ENCODE data around the gene OAF.

OAF gene

GRCh38 chr11:120196826-120197225 is 14.0 kb upstream of the OAF start:
- ChIA-PET CTCF (interaction anchor here (0.7 to 1.4 kb wide), 3 partner anchors 15 to 26 kb away, joined by 3 to 4 read pairs (median 3); no protein-coding TSS in a partner anchor), POLR2A (no interaction called here)
- no peak for TF ChIP-seq CTCF (IDR thresholded peaks at IDR 0.05; ENCODE audit: control extremely low read depth, extremely low read depth, low read depth, missing control alignments)
- no peak for DNase-seq (ENCODE audit: extremely low spot score)

GRCh38 chr11:120197251-120197891 is 13.5 kb upstream of the OAF start:
- POLR2A ChIA-PET, result no interaction called here
- no peak for DNase-seq (ENCODE audit: extremely low spot score)
- no peak for TF ChIP-seq CTCF (IDR thresholded peaks at IDR 0.05; ENCODE audit: control extremely low read depth, extremely low read depth, low read depth, missing control alignments)
- CTCF ChIA-PET, result interaction anchor here (0.7 to 1.4 kb wide), 3 partner anchors 15 to 27 kb away, joined by 3 to 4 read pairs (median 3); no protein-coding TSS in a partner anchor

GRCh38 chr11:120197977-120198376 is 12.9 kb upstream of the OAF start:
- ChIA-PET CTCF (no interaction called here), POLR2A (no interaction called here)
- TF ChIP-seq CTCF (IDR thresholded peaks at IDR 0.05; ENCODE audit: control extremely low read depth, extremely low read depth, low read depth, missing control alignments), result no peak
- DNase-seq (ENCODE audit: extremely low spot score), result no peak

GRCh38 chr11:120198403-120198786 is 12.4 kb upstream of the OAF start:
- TF ChIP-seq CTCF (IDR thresholded peaks at IDR 0.05; ENCODE audit: control extremely low read depth, extremely low read depth, low read depth, missing control alignments), result no peak
- DNase-seq (ENCODE audit: extremely low spot score), result no peak
- POLR2A ChIA-PET, result no interaction called here
- CTCF ChIA-PET, result interaction anchor here (1.0 to 1.2 kb wide), 2 partner anchors 16 to 31 kb away, joined by 3 to 4 read pairs; no protein-coding TSS in a partner anchor

- POLR2A ChIA-PET, result no interaction called here
- TF ChIP-seq CTCF (IDR thresholded peaks at IDR 0.05; ENCODE audit: control extremely low read depth, extremely low read depth, low read depth, missing control alignments), result no peak
- no peak for DNase-seq (ENCODE audit: extremely low spot score)
- CTCF ChIA-PET, result interaction anchor here (1.0 to 1.2 kb wide), 2 partner anchors 15 to 30 kb away, joined by 3 to 4 read pairs; no protein-coding TSS in a partner anchor
Measured at GRCh38 chr11:120198787-120199469, 11.9 kb upstream of the OAF start.

GRCh38 chr11:120199613-120200012 is 11.2 kb upstream of the OAF start:
- CTCF ChIA-PET, result interaction anchor here (1.0 to 1.2 kb wide), 2 partner anchors 14 to 30 kb away, joined by 3 to 4 read pairs; no protein-coding TSS in a partner anchor
- POLR2A ChIA-PET, result no interaction called here
- no peak for DNase-seq (ENCODE audit: extremely low spot score)
- TF ChIP-seq CTCF (IDR thresholded peaks at IDR 0.05; ENCODE audit: control extremely low read depth, extremely low read depth, low read depth, missing control alignments), result no peak
